ENCODE results near the gene HES3.

HES3 gene, protein sequence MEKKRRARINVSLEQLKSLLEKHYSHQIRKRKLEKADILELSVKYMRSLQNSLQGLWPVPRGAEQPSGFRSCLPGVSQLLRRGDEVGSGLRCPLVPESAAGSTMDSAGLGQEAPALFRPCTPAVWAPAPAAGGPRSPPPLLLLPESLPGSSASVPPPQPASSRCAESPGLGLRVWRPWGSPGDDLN

DNA sequence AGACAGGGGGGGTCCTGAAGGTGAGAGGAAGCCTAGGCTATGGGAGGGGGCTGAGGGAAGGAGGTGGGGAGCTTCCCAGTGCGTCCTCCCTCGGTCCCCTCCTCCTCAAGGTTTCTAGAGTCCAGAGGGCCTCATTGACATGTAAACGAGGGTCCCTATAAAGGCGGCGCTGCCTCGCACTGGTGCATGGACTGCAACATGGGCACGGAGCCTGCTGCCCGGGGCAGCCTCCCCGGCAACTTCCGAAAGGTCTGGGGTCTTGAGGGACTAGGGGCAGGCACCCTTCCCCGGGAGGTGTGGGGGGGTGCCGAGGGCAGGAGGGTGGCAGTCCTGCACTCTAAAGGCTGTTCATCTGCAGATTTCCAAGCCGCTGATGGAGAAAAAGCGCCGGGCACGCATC lies at the start of gene HES3:
TSS of gene HES3 (plus strand) at position 187 of the 400 bp plus-strand sequence. CDS start at position 374, 187 bp downstream.
- DNase-seq = no peak

GRCh38 chr1:6197746-6198427 lies 46.1 kb upstream of the HES3 start:
- no peak for DNase-seq

GRCh38 chr1:6198646-6199297 lies 45.2 kb upstream of the HES3 start:
- DNase-seq = no peak

DNA sequence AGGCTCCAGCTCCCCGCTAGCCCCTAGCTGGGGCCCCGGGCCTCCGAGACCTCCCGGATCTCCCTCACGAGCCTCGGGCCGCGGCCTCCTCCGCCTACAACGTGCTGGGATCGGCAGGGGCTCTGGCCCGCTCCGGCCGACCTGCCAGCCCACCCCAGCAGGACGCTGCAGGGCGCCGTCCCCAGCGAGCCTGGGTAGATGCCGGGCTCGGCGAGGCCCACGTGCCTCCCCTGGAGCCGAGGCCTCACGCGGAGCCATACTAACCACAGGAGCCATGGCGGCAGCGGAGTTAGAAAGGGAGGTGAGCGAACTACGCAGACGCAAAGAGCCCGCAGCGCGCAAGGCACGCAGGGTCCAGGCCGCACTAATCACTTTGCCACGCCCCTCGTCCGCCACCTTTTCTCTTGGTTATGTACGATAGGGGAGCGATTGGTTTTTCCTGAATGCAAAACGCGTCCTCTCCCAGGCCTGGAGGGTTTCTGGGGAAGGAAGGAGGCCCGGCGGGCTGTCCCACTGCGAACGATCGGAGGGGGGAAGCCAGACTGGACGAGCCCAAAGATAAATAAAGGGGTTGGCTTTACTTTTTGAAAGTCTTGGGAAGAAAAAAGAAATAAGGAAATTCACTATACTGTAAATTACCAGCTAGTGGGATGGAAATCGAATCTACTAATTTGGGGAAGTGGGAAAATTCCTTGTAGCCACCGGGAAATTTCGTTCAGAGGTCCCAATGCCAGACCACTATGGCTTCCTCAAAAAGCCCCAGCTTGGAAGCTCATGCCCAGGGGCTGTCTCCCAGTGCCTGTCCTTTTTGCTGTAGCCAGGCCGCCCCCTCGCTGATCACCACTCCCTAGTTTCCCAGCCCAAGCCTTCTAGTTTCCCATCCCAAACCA lies 44.4 kb upstream of the HES3 start, which contains the start of gene RPL22:
TSS of gene RPL22 (minus strand) at position 298 of the 890 bp plus-strand sequence. CDS start at position 276, 22 bp downstream.
- DNase-seq = peak; percentile 100

DNA sequence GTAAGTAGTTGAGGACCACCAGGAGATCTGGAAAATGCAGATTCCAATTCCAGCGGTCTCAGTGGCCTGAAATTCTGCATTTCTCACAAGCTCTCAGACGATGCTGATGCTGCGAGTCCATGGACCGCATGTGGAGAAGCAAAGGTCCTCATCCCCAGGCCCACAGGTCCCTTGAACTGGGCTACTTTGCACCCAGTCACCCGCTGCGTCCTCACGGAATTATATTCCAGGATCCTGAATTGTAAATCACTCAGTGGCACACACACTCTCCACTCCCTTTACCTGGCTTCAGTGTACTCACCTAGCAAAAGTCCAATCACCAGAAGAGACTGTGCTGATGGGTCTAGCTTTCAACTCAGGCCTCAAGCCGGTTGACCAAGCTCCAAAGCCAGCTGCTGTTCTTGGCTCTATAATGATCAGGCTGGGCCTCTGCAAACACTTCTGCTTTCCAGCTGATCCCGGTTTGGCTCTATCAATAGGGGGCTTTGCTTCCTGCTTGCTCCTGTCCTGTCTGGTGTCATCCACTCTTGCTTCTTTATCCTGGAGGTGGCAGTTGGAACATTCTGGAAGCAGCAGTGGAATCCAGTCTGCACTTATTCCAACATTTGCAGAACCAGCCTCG lies 43.7 kb upstream of the HES3 start:
- DNase-seq = peak; percentile 66

- DNase-seq = no peak
These were observed 41.7 kb upstream of the HES3 start for GRCh38 chr1:6202256-6202655.

- DNase-seq = peak; percentile 97
These were observed 38.0 kb upstream of the HES3 start, which contains the start of gene RNF207 for GRCh38 chr1:6205849-6206519. RNF207 (plus strand) TSS chr1:6206119; CDS start chr1:6206536, 417 bp downstream.

- no peak for DNase-seq
These were observed 37.5 kb upstream of the HES3 start for GRCh38 chr1:6206520-6206855.

GRCh38 chr1:6207075-6207885 lies 36.7 kb upstream of the HES3 start:
- DNase-seq = no peak

GRCh38 chr1:6207921-6208320 lies 36.1 kb upstream of the HES3 start:
- DNase-seq = no peak

GRCh38 chr1:6208723-6209660 lies 35.0 kb upstream of the HES3 start:
- DNase-seq = peak; percentile 74

GRCh38 chr1:6209661-6210580 lies 34.1 kb upstream of the HES3 start:
- DNase-seq = peak; percentile 59

GRCh38 chr1:6210591-6211355 lies 33.2 kb upstream of the HES3 start:
- no peak for DNase-seq

DNA sequence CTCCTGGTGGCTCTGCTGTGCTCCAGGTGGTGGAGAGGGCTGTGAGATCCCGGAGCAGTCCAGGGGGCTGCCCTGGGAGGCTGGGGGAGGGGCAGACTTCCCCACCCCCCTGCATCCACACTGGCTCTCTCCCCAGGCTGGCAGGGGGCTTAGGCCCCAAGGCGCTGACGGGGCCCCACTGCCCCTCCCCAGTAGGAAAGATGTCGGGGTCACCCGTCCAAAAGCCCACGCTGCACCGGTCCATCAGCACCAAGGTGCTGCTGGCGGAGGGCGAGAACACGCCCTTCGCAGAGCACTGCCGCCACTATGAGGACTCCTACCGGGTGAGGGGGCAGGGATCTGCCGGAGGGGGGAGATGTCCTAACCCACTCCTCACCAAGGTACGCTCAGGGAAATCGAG lies 32.2 kb upstream of the HES3 start:
- no peak for DNase-seq

GRCh38 chr1:6212193-6212959 lies 31.6 kb upstream of the HES3 start:
- DNase-seq = no peak

DNA sequence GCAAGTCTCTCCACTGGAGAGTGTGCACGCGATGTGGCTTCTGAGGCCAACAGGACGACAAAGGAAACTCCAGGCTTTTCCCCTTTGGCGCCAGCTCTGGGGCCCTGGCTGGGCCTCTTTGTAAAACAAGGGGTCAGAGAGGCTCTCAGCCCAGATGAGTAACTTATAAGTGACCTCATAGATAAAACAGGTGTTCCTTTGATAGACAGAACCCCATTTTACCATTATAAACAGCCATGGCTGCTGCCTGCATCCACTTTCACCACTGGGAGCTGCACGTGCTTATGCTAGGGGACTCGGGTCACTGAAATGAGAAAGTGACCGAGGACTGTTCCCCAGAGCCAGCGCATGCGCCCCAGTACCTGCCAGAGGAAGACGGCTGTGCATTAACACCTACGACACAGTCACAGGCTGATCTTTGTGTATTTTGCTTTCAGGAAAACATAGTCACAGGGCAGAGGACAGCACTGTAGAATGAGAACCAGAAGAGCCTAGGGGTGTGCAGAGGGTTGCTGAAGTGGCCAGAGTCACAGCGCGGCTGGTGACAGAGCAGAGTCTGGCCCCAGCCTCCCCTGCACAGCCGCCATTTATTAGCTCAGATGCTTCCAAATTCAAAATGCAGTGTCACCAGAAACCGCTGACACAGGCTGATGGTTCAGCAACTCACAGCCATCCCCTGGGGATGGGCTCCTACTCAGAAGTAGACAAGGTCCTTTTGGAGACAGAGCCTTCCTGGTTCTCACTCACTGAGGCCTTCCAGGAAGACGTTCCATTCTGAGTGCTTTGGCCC lies 25.4 kb upstream of the HES3 start:
- DNase-seq = no peak
